ENCODE data around the gene LIN9.

- TF ChIP-seq POLR2A (IDR thresholded peaks at IDR 0.05) = no peak
- no peak for TF ChIP-seq CTCF (IDR thresholded peaks at IDR 0.05)
These were observed 75.2 kb downstream of the LIN9 start for GRCh38 chr1:226233806-226234205.
